Measurements from ENCODE around the gene IGSF9B. TPM values are rescaled to one million over a fixed set of nuclear protein-coding genes. Genes with fewer than 3 reads are reported as not detected.
A peak's percentile ranks its signal among the peaks of the same experiment; 100 is the strongest.

The IGSF9B gene
- total and polyA plus RNA-seq, 12 donors: 0.12 to 23.4 (median 1.6) TPM

GRCh38 chr11:133952199-133953190, 4.3 kb downstream of the IGSF9B start:
- H3K4me3 ChIP-seq: no peak overlapping the region
- peaks cover 9 to 10% of the 10 kb centered on the region in 2 donors for H3K4me1 ChIP-seq (replicated peaks in 1 of 2)
- H3K27ac ChIP-seq: peak overlapping the region in 1 of 5 donors; percentile 76
- no peak for DNase-seq
- 66 to 75% (median 72%) methylated on average over 7 to 10 of the region's 10 CpGs for WGBS, 4 donors
- H3K27me3 ChIP-seq: peaks cover 29% of the 10 kb centered on the region
- TF ChIP-seq POLR2A (IDR thresholded peaks at IDR 0.05): no peak
- intact Hi-C loops (cut with DNase I): no loop called here
- H3K36me3 ChIP-seq (replicated peaks in 1 of 2): no peaks in the 10 kb centered on the region
- no peaks in the 10 kb centered on the region for H3K9me3 ChIP-seq (replicated peaks in 1 of 3)

GRCh38 chr11:133951327-133952198, 5.2 kb downstream of the IGSF9B start:
- DNase-seq: peak in 1 of 7 donors; percentile 67
- Histone ChIP-seq H3K27me3 (peaks cover 29% of the 10 kb centered on the region), H3K4me1 (replicated peaks in 1 of 2) (peaks cover 6 to 9% of the 10 kb centered on the region in 2 donors), H3K36me3 (replicated peaks in 1 of 2) (no peaks in the 10 kb centered on the region), H3K4me3 (no peak overlapping the region), H3K9me3 (replicated peaks in 1 of 3) (no peaks in the 10 kb centered on the region), H3K27ac (peak overlapping the region in 1 of 5 donors; percentile 76)
- TF ChIP-seq POLR2A (IDR thresholded peaks at IDR 0.05) (no peak), CTCF (IDR thresholded peaks at IDR 0.05) (no peak)
- intact Hi-C loops (cut with DNase I): no loop called here
- 31 to 42% (median 36%) methylated on average over 11 to 32 of the region's 32 CpGs for WGBS, 4 donors

- H3K9me3 ChIP-seq (replicated peaks in 1 of 3): no peaks in the 10 kb centered on the region
- peaks cover 0 to 4% of the 10 kb centered on the region in 2 donors for H3K4me1 ChIP-seq (replicated peaks in 1 of 2)
- peaks cover 25% of the 10 kb centered on the region for H3K27me3 ChIP-seq
- intact Hi-C loops (cut with DNase I): no loop called here
- no peak for TF ChIP-seq POLR2A (IDR thresholded peaks at IDR 0.05)
- no peak for TF ChIP-seq CTCF (IDR thresholded peaks at IDR 0.05)
- H3K36me3 ChIP-seq (replicated peaks in 1 of 2): no peaks in the 10 kb centered on the region
- DNase-seq: peak in 1 of 7 donors; percentile 62
- H3K4me3 ChIP-seq: no peak overlapping the region
- WGBS, 4 donors: 36 to 51% (median 40%) methylated on average over 4 to 17 of the region's 17 CpGs
- H3K27ac ChIP-seq: peak overlapping the region in 1 of 5 donors; percentile 76
Observed at GRCh38 chr11:133950874-133951326, 5.9 kb downstream of the IGSF9B start.

- H3K27me3 ChIP-seq: peaks cover 20% of the 10 kb centered on the region
- no peak overlapping the region for H3K4me3 ChIP-seq
- WGBS, 4 donors: 79 to 87% (median 84%) methylated on average over 8 to 12 of the region's 12 CpGs
- no peaks in the 10 kb centered on the region for H3K36me3 ChIP-seq (replicated peaks in 1 of 2)
- no peaks in the 10 kb centered on the region for H3K4me1 ChIP-seq (replicated peaks in 1 of 2)
- peak overlapping the region in 1 of 5 donors; percentile 76 for H3K27ac ChIP-seq
- no peak for DNase-seq
- TF ChIP-seq CTCF (IDR thresholded peaks at IDR 0.05): no peak
- no peak for TF ChIP-seq POLR2A (IDR thresholded peaks at IDR 0.05)
- intact Hi-C loops (cut with DNase I): no loop called here
- no peaks in the 10 kb centered on the region for H3K9me3 ChIP-seq (replicated peaks in 1 of 3)
Observed at GRCh38 chr11:133950421-133950820, 6.3 kb downstream of the IGSF9B start.

Data from adrenal gland (tissue), 12 donors.